HepG2 (cell line): ENCODE measurements around the gene JAG1. TPM values are rescaled to one million over a fixed set of nuclear protein-coding genes. Genes with fewer than 3 reads are reported as not detected.

Experiments used
- ATF7 ChIP-seq, 2 experiments: fragments of 450-650 bp in 1 of 2; sonication (generic) in 1 of 2; formaldehyde crosslinking in 1 of 2; IDR thresholded peaks; 2 replicates each; pipeline versions ENCODE4 v1.4.0 to v1.6.1; 2016 to 2020; ENCODE audit warnings: antibody characterized with exemption in 1 of 2, mild to moderate bottlenecking in 1 of 2, missing genetic modification reagents in 1 of 2
- ATM ChIP-seq: fragments of 450-650 bp; IDR thresholded peaks from 2 replicates; pipeline ENCODE4 v1.7.1; 2017; ENCODE audit warnings: mild to moderate bottlenecking, borderline replicate concordance
- CEBPG ChIP-seq: IDR thresholded peaks from 2 replicates; pipeline ENCODE4 v1.6.1; 2016
- HDAC2 ChIP-seq: sonication (generic); formaldehyde crosslinking; IDR thresholded peaks from 2 replicates; pipeline ENCODE4 v1.4.0; 2020; ENCODE audit warnings: missing genetic modification reagents
- JUNB ChIP-seq: sonication (generic); formaldehyde crosslinking; IDR thresholded peaks from 2 replicates; pipeline ENCODE4 v1.8.0; 2022; ENCODE audit warnings: missing genetic modification reagents, mild to moderate bottlenecking, borderline replicate concordance
- KLF6 ChIP-seq: IDR thresholded peaks from 2 replicates; pipeline ENCODE4 v1.8.0; 2016; ENCODE audit warnings: missing biosample characterization, missing genetic modification reagents
- MTA3 ChIP-seq: sonication (generic); formaldehyde crosslinking; IDR thresholded peaks from 2 replicates; pipeline ENCODE4 v1.4.0; 2020; ENCODE audit warnings: missing genetic modification reagents
- NCOR1 ChIP-seq: fragments of 200-600 bp; sonication (generic); IDR thresholded peaks from 2 replicates; pipeline ENCODE4 v1.7.0; 2017; ENCODE audit warnings: antibody characterized with exemption, low read length, borderline replicate concordance
- PAX8 ChIP-seq: sonication (generic); formaldehyde crosslinking; IDR thresholded peaks from 2 replicates; pipeline ENCODE4 v1.8.0; 2022; ENCODE audit warnings: mild to moderate bottlenecking, missing genetic modification reagents, borderline replicate concordance
- POGZ ChIP-seq: sonication (generic); formaldehyde crosslinking; IDR thresholded peaks from 2 replicates; pipeline ENCODE4 v1.4.0; 2020; ENCODE audit warnings: mild to moderate bottlenecking, missing genetic modification reagents
- PRDM4 ChIP-seq: sonication (generic); formaldehyde crosslinking; IDR thresholded peaks from 2 replicates; pipeline ENCODE4 v1.9.0; 2021; ENCODE audit warnings: missing genetic modification reagents, borderline replicate concordance
- PRMT3 ChIP-seq: sonication (generic); formaldehyde crosslinking; IDR thresholded peaks from 2 replicates; pipeline ENCODE4 v1.8.1; 2022; ENCODE audit warnings: low read depth, mild to moderate bottlenecking, moderate library complexity, missing genetic modification reagents, borderline replicate concordance
- SP140L ChIP-seq: sonication (generic); formaldehyde crosslinking; IDR thresholded peaks from 2 replicates; pipeline ENCODE4 v1.4.0; 2020; ENCODE audit warnings: missing genetic modification reagents, borderline replicate concordance
- TCF7 ChIP-seq: sonication (generic); IDR thresholded peaks from 2 replicates; pipeline ENCODE4 v1.6.1; 2016; ENCODE audit warnings: antibody characterized with exemption, low read depth
- TEAD3 ChIP-seq: optimal IDR thresholded peaks from 2 replicates; pipeline ENCODE3; 2016; ENCODE audit warnings: borderline replicate concordance
- THAP8 ChIP-seq: sonication (generic); formaldehyde crosslinking; IDR thresholded peaks from 2 replicates; pipeline ENCODE4 v1.5.1; 2020; ENCODE audit warnings: missing genetic modification reagents, mild to moderate bottlenecking, borderline replicate concordance
- UBTF ChIP-seq: sonication (generic); formaldehyde crosslinking; IDR thresholded peaks from 2 replicates; pipeline ENCODE4 v1.4.0; 2020; ENCODE audit warnings: mild to moderate bottlenecking, missing genetic modification reagents
- USF2 ChIP-seq, 2 experiments: sonication (generic) in 1 of 2; formaldehyde crosslinking in 1 of 2; IDR thresholded peaks; 2 replicates each; pipeline versions ENCODE4 v1.5.1 to v1.6.1; 2011 to 2020; ENCODE audit warnings: borderline replicate concordance in 1 of 2, low read depth in 1 of 2, low read length in 1 of 2, mild to moderate bottlenecking in 1 of 2, missing genetic modification reagents in 1 of 2, moderate library complexity in 1 of 2
- ZMYM3 ChIP-seq: sonication (generic); formaldehyde crosslinking; IDR thresholded peaks from 2 replicates; pipeline ENCODE4 v1.5.1; 2020; ENCODE audit warnings: mild to moderate bottlenecking, missing genetic modification reagents
- ZNF232 ChIP-seq: sonication (generic); formaldehyde crosslinking; IDR thresholded peaks from 2 replicates; pipeline ENCODE4 v1.4.0; 2020; ENCODE audit warnings: missing genetic modification reagents, borderline replicate concordance
- ZNF382 ChIP-seq: sonication (generic); formaldehyde crosslinking; IDR thresholded peaks from 2 replicates; pipeline ENCODE4 v1.5.0; 2020; ENCODE audit warnings: missing genetic modification reagents, mild to moderate bottlenecking, borderline replicate concordance
- ZNF792 ChIP-seq: IDR thresholded peaks from 2 replicates; pipeline ENCODE4 v1.6.1; 2016
- ZNF891 ChIP-seq: sonication (generic); formaldehyde crosslinking; IDR thresholded peaks from 2 replicates; pipeline ENCODE4 v1.5.0; 2020; ENCODE audit warnings: mild to moderate bottlenecking, missing genetic modification reagents
- polyA plus RNA-seq, 8 experiments: library from polyadenylated mRNA; depleted of rRNA in 3 of 8; stranded (reverse) in 7 of 8; unstranded in 1 of 8; fragments of >200 nt; fragmentation: Illumina TruSeq in 4 of 8; extraction: Trizol in 4 of 8; gene quantifications; 2 replicates each; pipeline versions ENCODE4 v1.2.1 to v1.2.3, GENCODE V29; 2011 to 2016; ENCODE audit warnings: low read depth in 4 of 8, missing spikeins in 1 of 8, mixed read lengths in 1 of 8; ENCODE audit not compliant: insufficient read depth in 1 of 8
- total RNA-seq, 5 experiments: library from RNA; depleted of rRNA; stranded (reverse); fragments of >200 nt; fragmentation: Illumina TruSeq; extraction: Trizol; gene quantifications; 2 replicates each; pipeline ENCODE4 v1.2.3, GENCODE V29; 2016; ENCODE audit warnings: low read depth in 1 of 5

Gene JAG1
- total and polyA plus RNA-seq, 2 of the 13 experiments (the other 11 are each of a cell fraction or from before 2014, with no cell fraction given) = 47.1 to 56.3 TPM

GRCh38 chr20:10715035-10715434, 41.2 kb upstream of the JAG1 start (continued):
- TF ChIP-seq UBTF (CRISPR knock-in tag) (no peak), ZMYM3 (CRISPR knock-in tag) (peak; percentile 22; the same call in 1 of the 2 replicates), TCF7 (peak; percentile 50), THAP8 (CRISPR knock-in tag) (no peak), ZNF891 (no peak), CEBPG (CRISPR knock-in tag) (0 out of 2 replicates have a peak, but pooled peaks have one; percentile 3), ZNF792 (CRISPR knock-in tag) (no peak), ATM (no peak), HDAC2 (CRISPR knock-in tag) (peak; percentile 21; the same call in 1 of the 2 replicates), SP140L (no peak), TEAD3 (peak; percentile 42), ZNF382 (CRISPR knock-in tag) (no peak), ZNF232 (CRISPR knock-in tag) (no peak), JUNB (CRISPR knock-in tag) (peak; percentile 21; the same call in 1 of the 2 replicates), NCOR1 (no peak; the same call in 1 of the 2 replicates), MTA3 (CRISPR knock-in tag) (no peak), USF2 (IDR thresholded peaks at IDR 0.05; ENCODE audit: low read depth, low read length) (no peak), USF2 (CRISPR knock-in tag; IDR thresholded peaks at IDR 0.05; ENCODE audit: borderline replicate concordance) (no peak), PRDM4 (CRISPR knock-in tag) (no peak), ATF7 (IDR thresholded peaks at IDR 0.05) (no peak), ATF7 (CRISPR knock-in tag; IDR thresholded peaks at IDR 0.05) (no peak), POGZ (peak; percentile 30; the same call in 1 of the 2 replicates), PRMT3 (no peak), PAX8 (CRISPR knock-in tag) (no peak), KLF6 (CRISPR knock-in tag) (no peak)
